NCI-H82 treated with DMSO at 0.1 percent for 48 hours (cell line): ENCODE measurements around the gene HENMT1.

Experiments
- DNase-seq: peaks from one replicate; lab custom pipeline; 2025; ENCODE audit not compliant: unreplicated experiment; lab: John Stamatoyannopoulos, UW

Gene HENMT1

DNA sequence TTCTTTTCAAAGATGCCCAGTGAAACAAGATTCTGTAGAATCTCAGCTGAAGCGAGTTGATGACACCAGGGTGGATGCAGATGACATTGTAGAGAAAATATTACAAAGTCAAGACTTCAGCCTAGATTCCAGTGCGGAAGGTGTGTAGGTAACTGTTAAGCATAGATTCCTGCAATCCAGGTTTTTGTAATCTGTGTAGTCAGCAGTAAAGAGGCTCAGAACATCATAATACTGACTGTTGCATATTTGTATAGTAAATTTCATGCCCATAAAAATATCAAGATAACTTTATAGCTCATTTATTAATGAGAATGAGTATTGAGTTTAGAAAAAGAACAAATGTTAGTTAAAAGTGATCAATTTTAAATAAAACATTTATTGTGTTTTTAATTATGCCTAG is 32.2 kb downstream of the HENMT1 start:
- DNase-seq = no peak

DNA sequence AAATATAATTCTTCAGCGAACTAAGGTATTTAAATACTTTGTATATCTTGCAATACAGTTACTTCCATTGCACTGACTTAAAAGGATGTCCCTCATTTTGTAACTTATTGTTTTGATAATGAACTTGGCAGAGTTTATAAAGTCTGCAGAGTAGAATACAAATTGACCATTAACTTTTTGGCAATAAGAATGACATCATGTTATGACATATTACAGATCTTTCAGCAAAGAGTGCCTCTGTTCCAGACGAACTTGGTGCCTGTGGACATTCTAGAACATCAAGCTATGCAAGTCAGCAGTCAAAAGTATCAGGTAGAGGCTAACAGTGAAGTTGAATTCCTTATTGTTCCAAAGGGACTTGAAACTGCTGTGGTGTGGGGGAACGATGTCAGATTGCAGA is 32.9 kb downstream of the HENMT1 start:
- no peak for DNase-seq

DNA sequence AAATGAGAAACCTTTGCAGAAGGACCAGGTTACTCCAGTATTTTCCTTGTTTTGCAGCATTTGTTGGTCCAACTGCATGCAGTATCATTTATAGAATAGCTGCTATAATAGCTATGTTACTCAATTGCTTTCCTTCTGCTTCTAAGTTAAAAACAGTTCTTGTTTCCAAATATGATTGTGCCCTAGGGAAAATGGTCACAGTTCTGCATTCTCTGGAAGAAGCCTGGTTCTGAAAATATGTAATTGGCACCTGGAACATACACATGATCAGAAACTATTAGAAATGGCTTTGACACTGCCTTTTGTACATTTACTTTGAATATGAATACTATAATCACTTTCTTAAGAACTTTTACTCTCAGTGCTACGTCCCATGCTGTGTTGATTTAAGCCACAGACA is 33.6 kb downstream of the HENMT1 start:
- no peak for DNase-seq

DNA sequence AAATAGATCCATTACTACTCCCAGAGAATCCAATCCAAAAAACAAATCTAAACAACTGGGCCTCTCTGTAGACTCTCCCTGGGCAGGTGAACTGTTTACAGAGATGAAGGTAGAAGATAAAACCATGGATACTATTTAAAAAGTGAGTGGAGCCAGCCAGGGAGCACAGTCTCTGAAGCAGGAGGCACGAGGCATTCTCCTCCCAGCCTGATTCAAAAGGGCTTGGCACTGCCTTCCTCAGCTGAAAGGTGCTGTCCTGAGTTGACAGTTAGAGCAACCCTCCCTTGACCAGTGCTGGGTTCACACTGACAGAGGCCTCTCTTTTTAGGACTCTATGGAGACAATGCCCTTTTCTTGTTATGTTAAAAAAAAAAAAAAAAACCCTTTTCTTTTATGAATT is 36.8 kb downstream of the HENMT1 start:
- no peak for DNase-seq

DNA sequence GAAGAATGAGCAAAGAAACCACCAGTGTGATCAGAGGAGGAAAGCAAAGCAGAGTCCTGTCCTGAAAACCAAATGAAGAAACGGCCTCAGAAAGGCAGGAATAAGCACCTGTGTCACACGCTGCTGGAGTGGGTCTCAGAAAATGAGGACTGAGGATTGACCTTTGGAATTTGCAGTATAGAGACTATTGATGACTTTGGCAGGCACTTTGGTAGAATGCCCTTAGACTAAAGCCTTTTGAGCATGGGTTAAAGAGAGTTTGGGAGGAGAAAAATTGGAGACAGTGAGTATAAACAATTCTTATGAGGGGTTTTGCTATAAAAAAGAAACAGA is 43.2 kb downstream of the HENMT1 start:
- DNase-seq = no peak

DNA sequence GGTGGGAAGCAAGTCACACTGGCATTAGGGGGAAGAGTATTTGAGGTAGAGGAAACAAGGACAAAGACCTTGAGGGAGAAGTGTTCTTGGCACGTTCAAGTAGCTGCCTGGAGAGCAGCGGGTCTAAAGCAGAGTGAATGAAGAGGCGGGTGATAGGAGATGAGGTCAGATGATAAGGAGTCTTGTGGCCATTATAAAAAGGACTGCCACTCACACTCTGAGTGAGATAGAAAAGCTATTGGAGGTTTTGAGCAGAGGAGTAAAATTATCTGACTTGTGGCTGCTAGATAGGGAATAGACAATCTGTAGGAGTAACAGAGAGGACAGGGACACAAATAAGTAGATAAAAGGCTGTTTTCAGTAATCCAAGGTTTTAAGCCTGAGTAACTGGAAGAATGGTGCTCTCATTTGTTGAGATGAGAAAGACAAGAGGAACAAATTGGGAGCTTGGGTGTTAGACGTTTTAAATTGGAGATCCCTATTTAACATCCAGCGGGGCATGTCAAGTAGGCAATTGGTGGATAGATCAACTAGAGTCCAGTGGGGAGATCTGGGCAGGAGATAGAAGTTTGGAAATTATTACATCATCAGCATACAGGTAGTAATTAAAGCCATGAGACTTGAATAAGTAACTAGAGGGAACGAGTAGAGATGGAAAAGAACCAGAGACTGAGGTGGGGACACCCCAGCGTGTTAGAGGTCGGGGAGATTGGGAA is 43.7 kb downstream of the HENMT1 start:
- no peak for DNase-seq

DNA sequence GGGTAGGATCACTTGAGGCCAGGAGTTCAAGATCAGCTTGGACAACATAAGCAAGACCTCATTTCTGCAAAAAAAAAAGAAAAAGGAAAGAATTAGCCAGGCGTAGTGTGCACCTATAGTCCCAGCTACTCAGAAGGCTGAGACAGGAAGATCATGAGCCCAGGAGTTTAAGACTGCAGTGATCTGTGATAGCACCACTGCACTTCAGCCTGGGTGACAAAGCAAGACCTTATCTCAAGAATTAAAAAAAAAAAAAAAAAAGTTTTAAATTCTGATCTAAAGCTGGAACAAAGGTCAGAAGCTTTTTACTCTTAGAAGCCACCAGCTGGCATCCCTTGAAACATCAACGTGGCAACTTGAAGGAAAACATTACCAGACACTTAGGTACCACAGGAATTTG is 45.3 kb downstream of the HENMT1 start:
- DNase-seq = no peak

DNA sequence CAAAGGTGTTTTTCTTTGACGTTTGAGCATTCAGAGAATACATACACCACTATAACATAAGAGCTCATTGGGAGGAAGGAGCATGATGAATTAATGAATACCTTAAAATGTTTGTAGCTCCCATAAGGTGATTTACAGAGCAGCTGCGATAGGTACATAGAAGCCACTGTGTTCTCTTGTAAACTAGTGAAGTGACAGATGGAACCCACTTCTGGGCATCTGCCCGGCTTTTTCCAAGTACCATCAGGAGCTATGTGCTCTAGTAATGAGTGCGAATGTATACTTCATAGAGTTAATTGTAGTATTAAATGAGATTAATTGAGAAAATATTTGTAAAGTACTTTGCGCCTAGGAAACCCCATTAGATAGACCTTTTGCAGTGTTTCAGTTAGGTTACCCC is 48.4 kb downstream of the HENMT1 start:
- DNase-seq = no peak

DNA sequence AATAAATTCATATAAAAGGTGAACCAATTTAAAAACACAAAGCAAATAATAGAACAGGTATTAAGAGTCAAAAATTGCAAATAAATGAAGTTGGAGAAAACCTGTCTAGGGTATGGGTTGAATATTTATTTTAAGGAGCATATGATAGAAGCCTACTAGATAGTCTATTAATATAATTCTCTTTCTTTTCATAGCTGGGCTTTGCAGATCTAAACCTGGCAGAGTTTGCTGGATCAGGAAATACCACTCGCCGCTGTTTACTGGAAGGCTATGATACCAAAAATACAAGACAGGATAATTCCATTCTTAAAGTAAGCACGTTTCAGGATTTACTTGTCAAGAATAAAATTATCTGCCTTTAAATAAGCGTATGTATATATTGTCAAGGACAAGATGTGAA is 48.9 kb downstream of the HENMT1 start:
- DNase-seq = no peak

DNA sequence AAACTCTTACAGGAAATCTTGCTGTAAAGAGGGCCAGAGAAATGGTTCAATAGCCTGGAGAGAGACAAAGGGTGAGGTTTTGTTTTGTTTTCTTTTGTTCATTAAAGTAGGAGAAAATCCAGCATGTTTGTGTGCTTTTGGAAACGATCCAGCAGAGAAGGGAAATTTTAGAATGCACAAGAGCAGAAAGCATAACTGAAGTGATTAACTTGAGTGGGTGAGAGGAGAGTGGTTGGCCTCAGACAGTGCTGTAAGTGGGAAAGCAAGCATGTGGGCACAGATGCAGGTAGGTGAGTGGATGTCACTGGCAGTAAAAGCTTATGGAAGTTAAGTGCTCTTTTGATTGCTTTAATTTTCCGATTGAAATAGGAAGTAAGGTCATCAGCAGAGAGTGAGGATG is 50.8 kb downstream of the HENMT1 start:
- no peak for DNase-seq

DNA sequence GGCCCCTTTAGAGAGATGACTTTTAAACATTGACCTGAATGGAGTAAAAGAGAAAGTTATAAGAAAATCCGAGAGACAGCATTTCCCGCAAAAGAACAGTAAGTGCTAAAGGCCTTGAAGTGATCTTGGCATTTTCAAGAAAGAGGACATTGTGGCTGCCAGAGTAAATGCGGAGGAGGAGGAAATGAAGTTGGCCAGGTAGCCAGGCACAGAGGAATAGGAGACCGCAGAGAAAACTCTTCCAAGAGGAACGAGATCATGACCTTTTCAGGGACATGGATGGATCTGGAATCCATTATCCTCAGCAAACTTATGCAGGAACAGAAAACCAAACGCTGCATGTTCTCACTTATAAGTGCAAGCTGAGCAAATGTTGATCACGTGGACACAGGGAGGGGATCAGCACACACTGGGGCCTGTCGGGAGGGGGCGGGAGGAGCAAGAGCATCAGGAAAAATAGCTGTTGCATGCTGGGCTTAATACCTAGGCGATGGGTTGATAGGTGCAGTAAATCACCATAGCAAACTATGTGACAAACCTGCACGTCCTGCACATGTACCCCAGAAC is 51.3 kb downstream of the HENMT1 start:
- DNase-seq = no peak

DNA sequence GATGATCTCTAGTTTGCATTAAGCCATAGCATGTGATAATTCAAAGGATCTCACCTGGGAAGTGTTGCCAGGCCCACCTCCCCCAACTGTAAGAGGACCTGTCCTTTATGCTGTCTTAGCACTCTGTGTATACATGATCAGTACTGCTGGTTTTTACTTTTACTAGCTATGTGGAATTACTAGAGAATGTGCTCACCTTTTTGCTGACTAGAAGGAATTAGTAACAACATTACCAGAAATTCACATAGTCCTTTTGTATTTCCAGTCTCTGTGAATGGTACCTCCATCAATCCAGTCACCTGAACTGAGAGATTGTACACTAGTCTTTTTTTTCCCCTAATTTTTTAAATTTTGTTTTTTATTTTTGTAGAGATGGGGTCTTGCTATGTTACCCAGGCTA is 54.4 kb downstream of the HENMT1 start:
- no peak for DNase-seq

DNA sequence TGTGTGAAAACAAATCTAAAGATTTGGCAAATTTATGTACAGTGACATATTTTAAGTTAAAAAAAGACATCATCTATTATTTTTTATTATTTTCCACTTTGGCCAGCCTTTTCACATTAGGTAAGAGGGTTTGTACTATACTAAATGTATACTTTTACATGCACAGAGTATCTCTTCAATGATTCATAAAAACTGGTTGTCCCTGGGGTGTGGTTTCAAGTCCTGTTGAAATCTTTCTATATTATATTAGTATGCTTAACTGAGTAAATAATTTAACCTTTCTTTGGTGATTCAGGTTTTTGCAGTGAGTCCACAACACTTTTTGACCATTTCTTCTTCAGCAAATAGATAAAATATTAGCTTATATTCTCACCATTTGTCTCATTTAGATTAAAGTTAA is 55.3 kb downstream of the HENMT1 start:
- no peak for DNase-seq

DNA sequence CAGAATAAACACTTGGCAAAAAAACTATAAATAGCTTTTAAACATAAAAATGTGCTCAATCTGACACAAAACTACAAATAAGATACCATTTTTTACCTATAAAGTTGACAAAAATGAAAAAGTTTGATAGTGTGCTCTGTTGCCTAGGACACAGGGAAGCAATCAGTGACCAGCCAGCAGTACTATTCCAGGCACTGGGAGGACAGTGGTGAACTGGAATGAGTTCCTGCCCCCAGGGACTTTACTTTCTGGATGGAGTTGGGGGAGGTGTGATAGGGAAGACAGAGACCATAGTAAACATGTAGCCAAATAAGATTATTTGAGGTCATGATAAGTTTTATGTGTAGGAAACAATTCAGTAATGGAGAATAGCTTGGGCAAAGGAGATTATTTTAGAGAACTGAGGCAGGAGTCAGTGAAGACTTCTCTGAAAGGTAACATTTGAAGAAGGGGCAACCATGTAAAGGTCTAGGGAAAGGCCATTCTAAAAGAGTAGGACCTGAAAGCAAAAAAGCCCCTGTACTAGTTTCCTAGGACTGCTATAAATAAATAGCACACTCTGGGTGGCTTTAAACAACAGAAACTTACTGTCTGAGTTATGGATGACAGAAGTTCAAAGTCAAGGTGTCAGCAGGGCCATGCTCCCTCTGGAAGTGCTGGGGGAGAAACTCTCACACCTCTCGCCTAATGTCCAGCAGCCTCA is 59.0 kb downstream of the HENMT1 start:
- DNase-seq = no peak

DNA sequence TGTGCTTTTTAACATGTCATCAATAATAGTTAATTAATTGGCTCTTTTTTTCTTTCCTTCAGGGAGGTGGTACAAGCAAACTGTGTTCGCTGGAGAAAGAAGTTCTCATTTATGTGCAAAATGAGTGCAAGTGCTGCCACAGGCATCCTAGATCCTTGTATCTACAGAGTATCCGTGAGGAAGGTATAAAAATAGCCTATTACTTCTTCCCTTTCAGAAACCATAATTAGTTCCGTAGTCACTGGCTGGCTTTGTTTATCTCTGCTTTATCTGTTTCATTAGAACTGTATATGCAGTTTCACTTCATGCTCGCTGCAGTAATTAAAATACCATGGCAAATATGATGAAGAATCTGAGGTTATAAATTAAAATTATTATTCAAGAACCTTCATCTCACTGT is 60.4 kb downstream of the HENMT1 start:
- DNase-seq = no peak

DNA sequence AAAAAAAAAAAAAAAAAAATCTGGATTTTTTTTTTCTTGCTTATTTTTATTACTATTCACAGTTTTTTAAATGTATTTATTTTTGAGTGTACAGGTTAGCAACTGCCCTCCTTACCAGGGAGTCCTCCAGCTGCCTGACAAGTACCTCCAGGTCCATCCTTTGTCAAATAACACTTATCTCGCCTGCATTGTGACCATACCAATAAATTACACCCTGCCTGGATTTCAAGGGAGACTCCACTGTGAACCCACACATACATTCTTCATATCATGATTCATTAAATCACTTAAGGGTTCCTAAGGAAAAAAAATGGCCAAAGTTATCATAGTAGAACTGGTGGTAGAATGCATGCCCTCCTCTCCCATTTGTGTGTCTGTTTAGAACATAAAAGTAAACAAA is 62.6 kb downstream of the HENMT1 start:
- DNase-seq = no peak
